ENCODE data around the gene HPSE2.
A peak's percentile ranks its signal among the peaks of the same experiment; 100 is the strongest.
"Not testable (repeated sequence)": the region's sequence is repeated elsewhere in the genome, so short reads cannot be mapped to it uniquely, and the experiment has no call there.

Gene HPSE2

DNA sequence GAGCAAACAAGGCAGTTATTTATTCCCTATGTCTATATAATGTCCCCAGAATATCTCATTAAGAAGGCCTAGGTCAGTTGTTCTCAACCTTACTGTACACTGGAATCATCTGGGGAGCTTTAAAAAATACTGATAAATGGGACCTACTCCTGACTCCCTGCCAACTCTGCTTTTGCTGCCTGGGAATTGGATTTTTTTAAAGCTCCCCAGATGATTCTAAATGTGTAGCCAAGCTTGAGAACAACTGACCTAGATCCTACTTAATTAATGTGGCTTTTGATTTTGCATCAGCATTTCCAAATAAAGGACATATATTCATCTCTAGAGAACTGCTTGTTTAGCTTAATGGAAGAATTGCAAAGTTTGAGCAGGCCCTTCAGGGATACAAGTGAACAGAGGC lies 697.2 kb downstream of the HPSE2 start:
- no peak for DNase-seq

DNA sequence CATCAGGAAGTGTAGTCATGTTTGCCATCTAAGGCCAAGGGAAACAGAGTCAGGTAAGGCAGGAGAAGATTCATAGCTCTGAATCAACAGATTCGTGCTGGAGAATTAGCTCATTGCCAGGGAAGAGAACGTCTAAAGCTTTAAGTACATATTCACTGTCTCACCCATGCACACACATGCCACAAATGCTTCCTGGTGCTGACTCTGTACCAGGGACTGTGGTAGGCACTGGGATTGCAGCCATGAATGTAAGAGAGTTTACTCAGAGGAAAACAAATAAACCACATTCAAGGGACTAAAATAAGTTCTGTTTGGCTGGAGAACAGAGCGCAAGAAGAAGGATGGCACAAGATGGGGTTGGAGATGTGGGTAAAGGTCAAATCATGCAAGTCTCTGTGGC lies 699.1 kb downstream of the HPSE2 start:
- DNase-seq = no peak

DNA sequence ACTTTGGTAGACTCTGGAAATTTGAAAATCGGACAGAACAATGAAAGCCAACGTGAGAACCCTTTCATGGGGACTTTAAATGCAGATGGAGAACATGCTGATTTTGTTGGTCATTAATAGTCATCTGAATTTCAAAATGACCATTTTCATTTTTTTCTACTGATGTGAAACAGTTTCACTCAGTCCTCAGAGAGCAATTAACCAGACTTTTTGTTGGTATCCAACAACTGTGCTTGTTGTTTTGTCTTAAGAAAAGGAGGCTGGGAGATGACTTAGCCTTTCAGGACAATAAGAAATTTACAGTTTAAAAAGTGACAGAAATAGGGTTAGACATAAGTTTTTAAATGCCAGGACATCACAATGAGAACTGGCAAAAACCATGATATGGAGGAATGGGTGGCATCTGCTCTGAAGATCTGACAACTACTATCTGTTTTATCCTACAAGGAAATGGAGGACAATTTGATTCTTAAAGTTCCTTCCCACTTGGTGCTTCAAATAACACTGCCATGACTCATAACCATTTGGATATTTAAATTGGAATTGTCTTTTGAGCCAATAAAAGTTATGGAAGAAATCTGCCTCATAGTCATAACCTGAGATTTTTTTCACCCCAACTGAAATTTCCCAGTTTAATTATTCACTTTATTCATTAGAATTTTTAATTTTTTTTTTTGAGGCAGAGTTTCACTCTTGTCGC lies 701.8 kb downstream of the HPSE2 start:
- DNase-seq = no peak

DNA sequence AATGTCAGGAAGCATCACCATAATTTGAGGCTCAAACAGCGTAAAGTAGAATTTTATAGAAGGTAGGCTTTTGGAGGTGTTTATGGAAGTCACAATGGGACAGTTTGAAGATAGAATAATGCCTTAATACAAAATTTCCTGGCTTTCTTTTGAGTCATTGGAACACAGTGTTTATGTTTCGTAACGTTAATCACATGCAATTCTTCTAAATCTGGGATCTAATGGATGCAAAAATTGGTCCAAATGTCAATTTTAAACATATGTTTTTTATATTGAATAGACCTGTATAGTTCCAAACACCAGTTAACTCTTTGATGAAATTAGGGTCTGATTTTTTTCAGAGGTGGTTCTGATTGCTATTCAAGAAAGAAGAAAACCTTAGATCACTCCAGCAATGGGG lies 702.4 kb downstream of the HPSE2 start:
- DNase-seq = no peak

DNA sequence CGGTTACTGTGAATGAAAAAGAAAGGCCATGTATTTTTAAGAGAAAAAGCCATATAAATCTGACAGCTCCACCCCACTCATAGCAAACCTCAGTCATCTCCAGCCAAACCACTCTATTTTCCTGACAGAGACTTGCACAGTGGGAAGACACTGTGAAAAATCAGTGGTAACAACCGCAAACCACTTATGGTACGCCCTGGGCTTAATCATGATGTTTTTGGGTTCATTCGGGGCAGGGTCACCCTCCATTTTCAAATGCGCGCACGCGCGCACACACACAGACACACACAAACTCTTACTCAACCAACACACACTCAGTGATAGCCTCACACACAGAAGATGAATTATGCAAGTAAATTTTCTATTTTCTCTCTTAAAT lies 706.9 kb downstream of the HPSE2 start:
- DNase-seq = no peak

DNA sequence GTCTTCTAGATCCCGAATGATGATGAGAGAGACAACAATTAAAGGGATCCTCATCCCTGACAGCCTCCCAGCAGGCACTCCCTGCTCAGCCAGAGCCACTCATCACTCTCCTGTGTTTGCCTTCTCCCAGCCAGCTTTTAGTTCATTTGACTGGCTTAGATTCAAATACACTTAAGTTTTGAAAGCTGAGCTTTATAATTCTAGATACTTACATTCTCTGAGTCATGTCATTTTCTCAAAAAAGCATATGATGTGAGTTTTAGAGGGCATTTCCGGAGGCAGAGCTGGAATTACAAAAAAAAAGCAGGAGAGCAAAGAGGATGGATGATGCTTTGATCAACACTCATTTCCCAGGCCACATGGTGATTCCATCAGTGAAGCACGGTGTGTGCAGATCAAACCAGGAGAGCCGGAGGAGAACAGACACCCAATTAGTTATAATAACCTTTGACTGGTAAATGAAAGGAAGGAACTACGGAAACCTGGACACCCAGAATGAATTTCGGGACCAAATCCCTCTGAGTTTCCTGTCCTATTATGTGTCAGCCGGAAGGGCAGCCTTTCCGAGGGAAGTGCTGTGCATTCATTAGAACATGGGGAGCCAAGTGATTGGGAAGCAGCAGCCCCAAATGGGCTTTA lies 707.4 kb downstream of the HPSE2 start:
- DNase-seq = no peak

DNA sequence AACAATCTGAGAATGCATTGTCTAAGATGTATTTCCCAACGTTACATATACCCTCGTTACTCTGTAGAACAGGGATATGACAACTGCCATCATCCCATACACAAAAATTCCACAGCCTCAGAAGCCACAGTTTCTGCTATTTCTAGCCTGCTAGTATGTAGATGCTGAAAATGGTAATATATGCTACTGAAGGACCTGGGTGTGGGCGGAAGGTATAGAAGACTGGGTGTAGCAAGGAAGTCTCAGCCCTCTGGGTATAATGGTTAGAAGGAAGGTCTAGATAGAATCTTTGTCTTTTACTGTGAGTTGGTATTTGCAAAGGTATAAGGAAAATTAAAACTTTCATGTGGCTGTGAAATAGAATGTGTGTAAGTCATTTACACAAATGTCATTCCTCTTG lies 709.7 kb downstream of the HPSE2 start:
- DNase-seq = no peak

DNA sequence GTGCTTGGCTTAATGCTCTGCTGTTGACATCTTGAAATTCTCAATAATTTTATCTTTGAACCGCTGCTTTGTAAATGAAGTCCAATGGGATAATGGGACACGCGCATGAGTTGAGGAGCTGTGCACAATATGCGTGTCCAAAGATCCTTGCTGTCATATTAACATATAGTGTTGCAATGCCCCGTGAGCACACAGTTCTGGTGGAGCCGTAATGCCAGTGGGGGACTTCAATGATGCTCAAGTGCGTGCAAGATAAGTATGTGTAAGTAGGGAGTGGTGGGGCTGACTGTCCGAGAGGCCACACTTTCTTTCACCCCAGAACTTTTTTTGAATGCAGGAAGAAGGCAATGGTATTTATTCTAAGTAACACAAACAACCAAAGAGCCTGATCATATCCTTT lies 711.5 kb downstream of the HPSE2 start:
- no peak for DNase-seq

DNA sequence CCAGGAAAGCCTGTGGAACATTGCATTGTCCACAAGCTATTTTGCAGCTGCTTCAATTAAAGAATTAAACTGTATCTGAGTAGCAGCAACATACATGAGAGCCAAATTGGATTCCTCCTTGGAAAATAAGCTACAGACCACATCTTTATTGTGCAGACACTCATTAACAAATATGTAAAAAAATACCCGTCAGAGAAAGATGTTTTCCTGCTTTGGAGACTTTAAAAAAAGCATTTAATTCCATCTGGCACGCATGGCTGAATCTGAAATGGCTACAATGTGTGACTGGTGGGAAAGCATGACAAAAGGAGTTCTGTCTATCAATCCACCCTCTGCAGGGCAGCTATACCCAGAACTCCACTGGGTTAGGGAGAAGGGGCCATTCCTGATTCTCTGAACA lies 715.8 kb downstream of the HPSE2 start:
- DNase-seq = no peak

DNA sequence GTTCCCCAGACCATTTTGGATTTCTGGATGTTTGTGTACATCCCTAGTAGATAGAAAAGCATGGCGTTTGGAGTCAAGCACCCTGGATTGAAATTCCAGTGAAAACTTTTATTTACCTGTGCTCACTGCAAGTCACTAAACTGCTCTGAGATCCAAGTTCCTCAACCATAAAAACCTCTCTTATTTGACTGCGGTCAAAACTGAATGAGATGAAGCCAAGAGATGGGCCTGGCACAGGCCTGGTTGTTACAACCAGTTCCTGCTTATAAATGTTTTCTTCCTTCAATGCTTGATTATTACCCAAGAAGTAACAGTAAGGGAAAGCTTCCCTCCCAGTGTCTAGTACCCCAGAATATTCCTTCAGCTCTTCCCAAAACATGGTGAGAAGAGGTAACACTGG lies 718.0 kb downstream of the HPSE2 start:
- DNase-seq = no peak

DNA sequence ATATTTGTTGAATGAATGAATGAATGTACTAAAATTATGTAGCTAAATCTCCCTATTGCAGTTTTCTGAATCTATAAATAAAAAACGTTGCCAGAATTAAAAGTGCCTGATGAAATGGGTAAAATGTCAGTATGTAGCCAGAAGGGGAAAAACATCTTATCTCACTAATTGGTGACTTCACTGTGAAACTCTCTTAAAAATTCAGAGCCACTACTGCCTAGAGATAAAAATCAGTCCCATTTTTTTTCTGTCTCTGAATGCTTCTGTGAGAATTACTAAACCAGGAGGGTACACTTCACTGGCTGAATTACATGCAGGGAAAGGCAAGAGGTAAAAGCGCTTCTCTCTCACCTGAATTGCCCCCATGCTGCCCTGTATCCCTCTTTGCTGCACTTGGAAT lies 719.3 kb downstream of the HPSE2 start:
- DNase-seq = no peak

DNA sequence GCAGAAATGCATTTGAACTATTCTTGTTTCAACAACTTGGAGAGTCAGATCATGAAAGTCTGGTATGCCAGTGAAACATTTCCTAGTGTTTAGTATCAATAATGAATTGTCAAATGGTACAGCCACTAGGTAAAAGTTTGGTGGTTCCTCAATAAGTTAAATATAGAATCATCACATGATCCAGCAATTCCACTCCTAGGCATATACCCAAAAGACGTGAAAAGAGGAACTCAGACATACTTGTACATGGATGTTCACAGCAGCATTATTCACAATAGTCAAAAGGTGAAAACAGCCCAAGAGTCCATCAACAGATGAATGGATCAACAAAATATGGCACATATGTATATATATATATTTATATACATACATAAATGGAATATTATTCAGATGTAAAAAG lies 721.9 kb downstream of the HPSE2 start:
- no peak for DNase-seq

DNA sequence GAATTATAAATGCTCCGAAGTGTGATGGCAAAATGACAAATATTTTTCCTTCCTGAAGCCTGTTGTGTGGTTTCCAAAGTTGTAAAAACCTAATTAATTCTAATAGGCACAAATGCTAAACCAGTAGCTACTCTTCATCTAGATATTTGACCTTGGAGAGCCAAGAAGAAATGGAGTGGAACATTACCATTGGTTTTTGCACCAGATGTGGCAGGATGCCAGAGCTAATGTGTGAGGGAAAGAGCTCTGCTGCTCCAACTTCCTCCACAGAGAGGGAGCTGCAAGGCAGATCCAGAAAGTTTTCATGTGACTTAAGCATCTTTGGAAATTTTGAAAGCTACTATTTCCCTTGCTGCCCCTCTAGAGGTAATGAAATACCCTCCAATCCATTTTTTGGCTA lies 723.8 kb downstream of the HPSE2 start:
- DNase-seq = no peak

DNA sequence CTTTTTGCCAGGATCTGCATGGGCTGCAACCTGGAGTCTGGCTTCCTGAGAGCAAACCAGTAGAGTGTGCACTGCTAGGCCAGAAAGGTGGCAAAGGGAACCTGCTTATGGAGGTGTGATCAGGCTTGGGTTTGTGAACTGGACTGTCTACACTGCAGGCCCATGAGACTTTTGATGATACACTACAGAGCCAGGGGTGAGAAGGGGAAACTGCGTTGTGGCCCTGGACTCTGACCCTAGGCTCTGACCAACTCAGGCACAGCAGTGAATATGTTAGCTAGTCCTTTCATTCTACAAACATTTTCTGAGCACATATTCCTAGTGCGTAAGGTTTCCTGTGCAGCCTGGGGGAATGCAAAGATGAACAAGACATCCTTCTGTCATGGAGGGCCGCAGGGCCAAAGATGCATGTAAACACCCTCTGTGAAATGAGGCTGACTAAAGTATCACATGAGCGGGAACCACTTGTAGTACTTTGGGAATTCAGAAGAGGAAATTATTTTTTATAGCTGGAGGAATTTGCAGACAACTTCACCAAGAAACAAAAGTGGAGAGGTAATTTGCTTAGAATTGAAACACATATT lies 725.1 kb downstream of the HPSE2 start:
- DNase-seq = no peak

DNA sequence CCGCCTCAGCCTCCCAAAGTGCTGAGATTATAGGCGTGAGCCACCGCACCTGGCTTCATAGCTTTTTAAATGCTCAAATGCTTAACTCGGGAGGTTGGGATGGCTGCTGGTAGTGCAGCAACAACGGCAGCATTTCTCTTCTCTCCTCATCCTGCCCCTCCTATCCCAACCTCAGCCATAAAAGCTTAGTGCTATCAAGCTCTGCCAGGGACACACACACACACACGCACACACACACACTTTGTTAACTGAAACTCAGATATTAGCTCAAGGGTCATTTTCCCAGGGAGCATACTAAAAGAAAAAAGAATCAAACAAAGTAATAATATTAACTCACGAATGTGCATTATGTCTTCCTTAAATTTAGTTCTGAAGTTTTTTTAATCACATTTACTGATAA lies 725.9 kb downstream of the HPSE2 start:
- no peak for DNase-seq

DNA sequence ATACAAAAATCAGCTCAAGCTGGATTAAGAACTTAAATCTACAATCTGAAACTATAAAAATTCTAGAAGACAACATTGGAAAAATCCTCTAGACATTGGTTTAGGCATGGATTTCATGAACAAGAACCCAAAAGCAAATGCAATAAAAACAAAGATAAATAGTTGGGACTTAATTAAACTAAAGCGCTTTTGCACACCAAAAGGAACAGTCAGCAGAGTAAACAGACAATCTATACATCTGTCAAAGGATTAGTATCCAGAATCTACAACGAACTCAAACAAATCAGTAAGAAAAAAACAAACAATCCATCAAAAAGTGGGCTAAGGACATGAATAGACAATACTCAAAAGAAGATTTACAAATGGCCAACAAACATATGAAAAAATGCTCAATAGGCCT lies 733.1 kb downstream of the HPSE2 start:
- DNase-seq = not testable (repeated sequence)

DNA sequence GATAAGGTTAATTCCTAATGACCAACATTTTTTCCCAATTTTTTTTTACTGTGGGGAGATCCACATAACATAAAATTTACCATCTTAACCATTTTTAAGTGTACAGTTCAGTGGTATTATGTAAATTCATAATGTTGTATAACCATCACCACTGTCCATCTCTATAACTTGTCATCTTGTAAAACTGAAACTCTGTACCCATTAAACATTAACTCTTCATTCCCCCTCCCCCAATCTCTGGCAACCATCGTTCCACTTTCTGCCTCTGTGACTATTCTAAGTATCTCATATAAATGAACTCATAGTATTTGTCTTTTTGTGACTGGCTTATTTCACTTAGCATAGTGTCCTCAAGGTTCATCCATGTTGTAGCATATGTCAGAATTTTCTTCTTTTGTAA lies 742.9 kb downstream of the HPSE2 start:
- no peak for DNase-seq

DNA sequence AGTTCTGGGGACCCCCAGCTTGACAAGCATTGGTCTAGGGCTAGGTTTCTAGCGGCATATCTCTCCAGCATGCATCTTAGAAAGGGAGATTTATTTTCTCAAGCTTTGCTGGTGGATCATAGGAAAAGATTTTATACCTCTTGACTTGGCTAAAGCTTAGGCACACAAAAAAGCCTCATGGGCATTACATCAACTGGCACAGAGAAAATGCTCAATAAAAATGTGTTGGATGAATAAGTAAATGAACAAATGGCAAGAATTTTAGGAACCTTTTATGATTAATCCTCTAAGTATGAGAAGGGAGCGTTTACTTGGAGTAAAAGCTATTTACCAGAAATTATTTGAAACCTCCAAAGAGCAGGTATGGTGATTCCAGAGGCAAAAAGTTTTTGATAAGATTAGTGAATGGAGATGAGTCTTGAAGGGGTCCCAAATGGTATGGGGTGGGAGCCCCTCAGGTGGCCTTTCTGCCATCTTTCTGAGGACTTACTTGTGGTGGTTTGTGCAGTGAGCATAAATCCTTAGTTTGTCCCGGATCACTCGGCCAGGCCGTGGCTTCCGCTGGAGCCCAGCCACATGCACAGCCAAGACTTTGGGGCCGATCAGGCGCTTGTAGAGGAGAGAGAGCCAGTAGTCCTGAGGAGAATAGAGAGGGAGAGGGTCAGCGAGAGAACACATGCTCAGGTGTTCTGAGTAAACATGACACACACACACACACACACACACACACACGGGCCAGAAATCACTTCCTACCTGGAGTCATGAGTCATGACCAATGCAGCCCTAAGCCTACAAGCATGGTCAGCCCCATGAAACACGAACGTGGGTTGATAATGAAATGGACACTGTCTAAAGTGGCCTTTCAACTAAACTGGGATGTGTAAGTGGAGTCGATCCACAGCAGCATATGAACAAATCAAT lies 745.8 kb downstream of the HPSE2 start:
- no peak for DNase-seq

DNA sequence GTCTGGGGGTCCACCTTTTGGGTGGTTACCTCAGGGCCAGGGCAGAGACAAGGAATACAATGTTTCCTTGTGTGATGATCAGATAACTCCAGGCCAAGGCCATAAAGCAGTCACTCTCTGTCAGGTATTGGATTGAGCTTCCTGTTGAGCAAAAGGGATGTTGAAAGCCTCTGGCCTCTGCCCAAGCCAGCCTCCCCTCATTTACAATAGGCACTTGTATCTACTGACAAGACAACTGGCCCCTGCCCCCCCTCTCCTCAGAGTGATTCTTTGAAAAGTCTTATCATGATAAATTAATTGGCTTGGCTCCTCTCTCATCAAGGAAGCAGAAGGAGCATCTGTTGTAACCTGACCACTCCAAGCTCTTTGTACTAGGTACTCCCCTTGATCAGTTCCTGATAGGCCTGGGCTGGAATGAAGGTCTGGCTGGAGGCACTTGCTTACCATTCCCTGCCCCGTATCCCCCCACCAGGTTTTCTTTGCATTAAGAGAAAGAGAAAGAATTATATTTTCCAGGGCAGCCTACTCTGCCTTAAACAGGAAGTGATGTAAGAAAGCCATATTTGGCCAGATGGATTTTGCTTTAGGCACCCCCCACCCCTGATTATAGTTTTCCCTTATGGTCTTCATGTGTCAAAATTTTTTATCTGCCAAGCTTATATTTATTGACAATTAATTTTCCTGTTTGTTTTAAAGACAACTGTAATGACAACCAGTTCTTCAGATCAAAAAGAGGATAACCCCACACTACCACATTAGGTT lies 746.8 kb downstream of the HPSE2 start:
- peak in 1 of 2 experiments; percentile 62 for DNase-seq

DNA sequence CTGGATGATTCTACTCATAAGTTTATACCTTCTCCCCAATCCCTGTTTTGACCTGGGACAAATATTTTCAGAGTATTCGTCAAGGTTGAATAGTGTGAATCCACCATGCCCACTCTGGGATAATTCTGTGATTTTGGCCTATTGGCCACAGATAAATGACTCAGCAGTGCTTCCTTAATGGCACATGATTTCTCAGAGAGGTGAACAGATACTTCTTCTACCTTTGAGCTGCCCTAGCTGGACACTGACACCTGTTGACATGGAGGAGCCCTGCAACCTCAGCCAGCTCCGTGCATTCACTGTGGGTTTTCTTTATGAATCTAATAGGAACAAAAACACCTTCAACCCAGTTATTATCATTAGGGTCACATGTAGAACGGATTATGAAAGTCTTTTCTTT lies 748.0 kb downstream of the HPSE2 start:
- DNase-seq = no peak

DNA sequence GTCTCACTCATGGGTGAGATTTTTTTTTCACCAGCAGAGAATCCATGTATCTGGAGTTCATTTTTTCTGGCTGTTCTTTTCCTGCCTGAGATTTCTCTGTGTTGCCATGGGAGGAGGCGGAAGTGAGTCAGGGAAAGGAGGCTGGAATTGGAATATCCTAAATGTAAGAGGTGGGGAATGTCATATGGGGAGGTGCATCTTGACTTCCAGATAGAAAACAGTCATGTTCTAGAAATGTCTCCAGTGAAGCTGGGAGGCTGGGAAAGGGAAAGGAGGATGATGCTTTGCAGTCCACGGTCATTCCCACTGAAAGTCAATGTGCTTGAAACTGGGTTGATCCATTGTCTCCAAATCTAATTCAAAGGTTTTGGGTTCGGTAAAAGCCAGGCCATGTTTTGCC lies 749.2 kb downstream of the HPSE2 start:
- no peak for DNase-seq

DNA sequence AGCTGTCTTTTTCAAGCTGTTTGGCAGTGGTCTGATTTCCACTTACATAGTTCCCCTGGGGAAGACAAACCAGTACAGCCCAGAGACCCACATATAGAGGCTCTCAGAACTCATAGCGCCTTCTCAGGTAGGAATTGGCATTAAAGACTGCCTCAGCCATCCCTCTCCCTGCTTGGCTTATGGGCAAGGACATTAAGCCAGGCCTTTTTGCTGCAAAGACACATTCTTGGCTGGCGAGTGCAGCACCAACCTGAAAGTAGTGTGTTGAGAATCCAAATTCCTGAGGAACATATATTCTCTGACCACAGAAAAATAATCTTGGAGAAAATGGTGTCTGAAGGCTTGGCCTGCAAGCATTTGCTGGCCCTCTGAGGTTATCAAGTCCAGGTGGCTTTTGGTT lies 749.7 kb downstream of the HPSE2 start:
- no peak for DNase-seq

DNA sequence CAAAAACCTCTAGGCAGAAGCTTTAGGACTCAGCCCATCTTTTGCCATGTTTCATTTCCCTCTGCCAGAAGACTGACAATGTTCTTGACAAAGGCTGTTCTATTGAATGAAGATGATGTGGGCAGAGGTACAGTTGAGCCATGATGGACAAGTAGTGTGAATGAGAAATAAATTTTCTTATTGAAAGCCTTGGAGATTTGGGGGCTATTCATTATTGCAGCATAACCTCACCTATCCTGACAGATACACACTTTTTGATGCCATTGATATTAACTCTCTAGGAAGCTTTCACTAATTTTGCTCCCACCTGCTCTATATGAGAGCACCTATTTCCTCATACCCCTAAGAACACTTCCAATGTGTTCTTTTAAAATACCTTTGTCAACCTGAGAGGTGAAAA lies 752.0 kb downstream of the HPSE2 start:
- no peak for DNase-seq

Data from NCI-H524 (cell line).